Measurements from ENCODE around the gene MOCOS.

The MOCOS gene

GRCh38 chr18:36179562-36180355 is 7.5 kb upstream of the MOCOS start:
- TF ChIP-seq YY1 (IDR thresholded peaks at IDR 0.05; ENCODE audit: insufficient read depth, insufficient read length), result no peak
- Histone ChIP-seq H3K4me1 (ENCODE audit: insufficient read depth, insufficient read length) (peaks cover 5% of the 10 kb centered on the region), H3K9me3 (ENCODE audit: insufficient read depth, low read length) (no peaks in the 10 kb centered on the region), H3K4me3 (ENCODE audit: insufficient read length, low read depth) (no peak overlapping the region), H3K36me3 (ENCODE audit: insufficient read depth, insufficient read length, low read length) (peaks cover 27% of the 10 kb centered on the region), H3K27me3 (ENCODE audit: insufficient read depth, insufficient read length) (no peaks in the 10 kb centered on the region), H3K9ac (ENCODE audit: insufficient read length, low read depth) (no peak overlapping the region)
- no peak for DNase-seq (ENCODE audit: low read depth, low spot score)

- no peak for DNase-seq (ENCODE audit: low read depth, low spot score)
- Histone ChIP-seq H3K4me1 (ENCODE audit: insufficient read depth, insufficient read length) (peaks cover 6% of the 10 kb centered on the region), H3K4me3 (ENCODE audit: insufficient read length, low read depth) (no peak overlapping the region), H3K9ac (ENCODE audit: insufficient read length, low read depth) (no peak overlapping the region), H3K36me3 (ENCODE audit: insufficient read depth, insufficient read length, low read length) (peaks cover 12% of the 10 kb centered on the region), H3K27me3 (ENCODE audit: insufficient read depth, insufficient read length) (peaks cover 14% of the 10 kb centered on the region), H3K9me3 (ENCODE audit: insufficient read depth, low read length) (no peaks in the 10 kb centered on the region)
- no peak for TF ChIP-seq YY1 (IDR thresholded peaks at IDR 0.05; ENCODE audit: insufficient read depth, insufficient read length)
- no peak for TF ChIP-seq ZNF274 (IDR thresholded peaks at IDR 0.05; ENCODE audit: low read depth, low read length)
- TF ChIP-seq SUZ12 (IDR thresholded peaks at IDR 0.05; ENCODE audit: extremely low read depth, insufficient read depth, insufficient read length), result no peak
Measured at GRCh38 chr18:36181441-36181840, 5.9 kb upstream of the MOCOS start.

- H3K27me3 ChIP-seq (ENCODE audit: insufficient read depth, insufficient read length), result peaks cover 20% of the 10 kb centered on the region
- no peak for DNase-seq (ENCODE audit: low read depth, low spot score)
- no peak overlapping the region for H3K9ac ChIP-seq (ENCODE audit: insufficient read length, low read depth)
- no peaks in the 10 kb centered on the region for H3K9me3 ChIP-seq (ENCODE audit: insufficient read depth, low read length)
- no peak overlapping the region for H3K4me3 ChIP-seq (ENCODE audit: insufficient read length, low read depth)
- peaks cover 10% of the 10 kb centered on the region for H3K36me3 ChIP-seq (ENCODE audit: insufficient read depth, insufficient read length, low read length)
- H3K4me1 ChIP-seq (ENCODE audit: insufficient read depth, insufficient read length), result peaks cover 6% of the 10 kb centered on the region
- no peak for TF ChIP-seq YY1 (IDR thresholded peaks at IDR 0.05; ENCODE audit: insufficient read depth, insufficient read length)
- TF ChIP-seq ZNF274 (IDR thresholded peaks at IDR 0.05; ENCODE audit: low read depth, low read length), result no peak
- TF ChIP-seq SUZ12 (IDR thresholded peaks at IDR 0.05; ENCODE audit: extremely low read depth, insufficient read depth, insufficient read length), result no peak
Measured at GRCh38 chr18:36181898-36182506, 5.3 kb upstream of the MOCOS start.

- no peak for TF ChIP-seq YY1 (IDR thresholded peaks at IDR 0.05; ENCODE audit: insufficient read depth, insufficient read length)
- no peak for TF ChIP-seq ZNF274 (IDR thresholded peaks at IDR 0.05; ENCODE audit: low read depth, low read length)
- TF ChIP-seq SUZ12 (IDR thresholded peaks at IDR 0.05; ENCODE audit: extremely low read depth, insufficient read depth, insufficient read length), result no peak
- no peak for DNase-seq (ENCODE audit: low read depth, low spot score)
- Histone ChIP-seq H3K4me1 (ENCODE audit: insufficient read depth, insufficient read length) (peaks cover 6% of the 10 kb centered on the region), H3K9ac (ENCODE audit: insufficient read length, low read depth) (no peak overlapping the region), H3K27me3 (ENCODE audit: insufficient read depth, insufficient read length) (peaks cover 30% of the 10 kb centered on the region), H3K36me3 (ENCODE audit: insufficient read depth, insufficient read length, low read length) (peaks cover 5% of the 10 kb centered on the region), H3K9me3 (ENCODE audit: insufficient read depth, low read length) (no peaks in the 10 kb centered on the region), H3K4me3 (ENCODE audit: insufficient read length, low read depth) (no peak overlapping the region)
Measured at GRCh38 chr18:36183033-36183432, 4.3 kb upstream of the MOCOS start.

GRCh38 chr18:36183987-36184386 is 3.3 kb upstream of the MOCOS start:
- no peak overlapping the region for H3K4me3 ChIP-seq (ENCODE audit: insufficient read length, low read depth)
- H3K27me3 ChIP-seq (ENCODE audit: insufficient read depth, insufficient read length), result peaks cover 36% of the 10 kb centered on the region
- H3K4me1 ChIP-seq (ENCODE audit: insufficient read depth, insufficient read length), result peaks cover 6% of the 10 kb centered on the region
- H3K9ac ChIP-seq (ENCODE audit: insufficient read length, low read depth), result no peak overlapping the region
- H3K36me3 ChIP-seq (ENCODE audit: insufficient read depth, insufficient read length, low read length), result no peaks in the 10 kb centered on the region
- DNase-seq (ENCODE audit: low read depth, low spot score), result no peak
- H3K9me3 ChIP-seq (ENCODE audit: insufficient read depth, low read length), result no peaks in the 10 kb centered on the region
- TF ChIP-seq YY1 (IDR thresholded peaks at IDR 0.05; ENCODE audit: insufficient read depth, insufficient read length) (no peak), ZNF274 (IDR thresholded peaks at IDR 0.05; ENCODE audit: low read depth, low read length) (no peak), SUZ12 (IDR thresholded peaks at IDR 0.05; ENCODE audit: extremely low read depth, insufficient read depth, insufficient read length) (no peak)

GRCh38 chr18:36185157-36185556 is 2.1 kb upstream of the MOCOS start:
- no peak for TF ChIP-seq ZNF274 (IDR thresholded peaks at IDR 0.05; ENCODE audit: low read depth, low read length)
- H3K9me3 ChIP-seq (ENCODE audit: insufficient read depth, low read length), result no peaks in the 10 kb centered on the region
- H3K4me1 ChIP-seq (ENCODE audit: insufficient read depth, insufficient read length), result peaks cover 6% of the 10 kb centered on the region
- no peak overlapping the region for H3K4me3 ChIP-seq (ENCODE audit: insufficient read length, low read depth)
- peaks cover 36% of the 10 kb centered on the region for H3K27me3 ChIP-seq (ENCODE audit: insufficient read depth, insufficient read length)
- H3K36me3 ChIP-seq (ENCODE audit: insufficient read depth, insufficient read length, low read length), result no peaks in the 10 kb centered on the region
- DNase-seq (ENCODE audit: low read depth, low spot score), result no peak
- no peak overlapping the region for H3K9ac ChIP-seq (ENCODE audit: insufficient read length, low read depth)

GRCh38 chr18:36185901-36186460 is 1.3 kb upstream of the MOCOS start:
- no peaks in the 10 kb centered on the region for H3K9me3 ChIP-seq (ENCODE audit: insufficient read depth, low read length)
- no peaks in the 10 kb centered on the region for H3K36me3 ChIP-seq (ENCODE audit: insufficient read depth, insufficient read length, low read length)
- DNase-seq (ENCODE audit: low read depth, low spot score), result no peak
- no peak for TF ChIP-seq ZNF274 (IDR thresholded peaks at IDR 0.05; ENCODE audit: low read depth, low read length)
- TF ChIP-seq YY1 (IDR thresholded peaks at IDR 0.05; ENCODE audit: insufficient read depth, insufficient read length), result no peak
- no peak for TF ChIP-seq SUZ12 (IDR thresholded peaks at IDR 0.05; ENCODE audit: extremely low read depth, insufficient read depth, insufficient read length)
- no peak overlapping the region for H3K9ac ChIP-seq (ENCODE audit: insufficient read length, low read depth)
- no peak overlapping the region for H3K4me3 ChIP-seq (ENCODE audit: insufficient read length, low read depth)
- peaks cover 36% of the 10 kb centered on the region for H3K27me3 ChIP-seq (ENCODE audit: insufficient read depth, insufficient read length)
- H3K4me1 ChIP-seq (ENCODE audit: insufficient read depth, insufficient read length), result peaks cover 6% of the 10 kb centered on the region
